Right lobe of liver (tissue), 4 donors: ENCODE measurements around the gene AMT.

ENCODE experiments used
- CTCF ChIP-seq, 4 donors: fragments of 200-600 bp in 3 of 4; fragments of 450-650 bp in 1 of 4; IDR thresholded peaks; one replicate each; pipeline versions ENCODE4 v1.5.1 to v1.8.0; 2016 to 2022; ENCODE audit warnings: antibody characterized with exemption in 4 of 4, mild to moderate bottlenecking in 2 of 4
- POLR2A ChIP-seq: fragments of 450-650 bp; IDR thresholded peaks from one replicate; pipeline ENCODE4 v1.6.1; 2017; ENCODE audit warnings: antibody characterized with exemption, mild to moderate bottlenecking
- donor health status: DM: no; HTN: no; CAD: no.
- donor health status: DM: no; HTN: no; CAD: no.
- donor health status: DM: no; HTN: yes; CAD: no.

- no peak for TF ChIP-seq CTCF (IDR thresholded peaks at IDR 0.05)
- no peak for TF ChIP-seq POLR2A
Measured at GRCh38 chr3:49456466-49456865, 34.2 kb upstream of the AMT start.
